ENCODE results near the gene IFT122.

The IFT122 gene

GRCh38 chr3:129560269-129560787, 120.3 kb downstream of the IFT122 start:
- FAIRE-seq = no peak

- FAIRE-seq = no peak
These were observed 121.0 kb downstream of the IFT122 start for GRCh38 chr3:129560911-129561594.

GRCh38 chr3:129561619-129562248, 121.7 kb downstream of the IFT122 start:
- FAIRE-seq = no peak

GRCh38 chr3:129562803-129563202, 122.8 kb downstream of the IFT122 start:
- no peak for FAIRE-seq

- FAIRE-seq = no peak
These were observed 123.3 kb downstream of the IFT122 start for GRCh38 chr3:129563332-129563731.

- FAIRE-seq = no peak
These were observed 124.0 kb downstream of the IFT122 start for GRCh38 chr3:129563850-129564535.

- FAIRE-seq = no peak
These were observed 125.1 kb downstream of the IFT122 start for GRCh38 chr3:129564981-129565644.

GRCh38 chr3:129565902-129566301, 125.9 kb downstream of the IFT122 start:
- FAIRE-seq = no peak

GRCh38 chr3:129567176-129567705, 127.2 kb downstream of the IFT122 start:
- FAIRE-seq = no peak

- FAIRE-seq = no peak
These were observed 127.9 kb downstream of the IFT122 start for GRCh38 chr3:129567939-129568338.

GRCh38 chr3:129569856-129570255, 129.8 kb downstream of the IFT122 start:
- FAIRE-seq = no peak

Data from G401.6 (cell line).